ENCODE measurements around the gene PTAR1. TPM values are rescaled to one million over a fixed set of nuclear protein-coding genes. Genes with fewer than 3 reads are reported as not detected.

PTAR1 gene
- total RNA-seq, 1 experiment from 2014 or later = 61.5 TPM

DNA sequence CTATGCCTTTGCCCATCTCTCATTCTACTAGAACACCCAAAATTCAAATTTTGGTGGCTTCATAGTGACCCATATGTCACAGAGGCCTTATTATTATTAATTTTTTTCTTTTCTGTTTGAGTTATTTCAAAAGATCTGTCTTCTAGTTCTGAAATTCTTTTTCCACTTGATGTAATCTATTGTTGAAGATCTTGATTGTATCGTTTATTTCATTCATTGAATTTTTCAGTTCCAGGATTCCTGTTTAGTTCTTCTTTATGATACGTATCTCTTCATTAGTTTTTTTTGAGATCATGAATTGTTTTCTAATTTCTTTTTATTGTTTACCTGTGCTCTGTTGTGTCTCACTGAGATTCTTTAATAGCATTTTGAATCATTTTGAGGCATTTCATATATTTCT is 63.0 kb downstream of the PTAR1 start:
- no peaks in the 10 kb centered on the region for H3K36me3 ChIP-seq (ENCODE audit: insufficient read depth, low read length, poor library complexity, severe bottlenecking)
- POLR2A ChIA-PET (ENCODE audit: low non-redundant PET) = no interaction called here
- CTCF ChIA-PET = no interaction called here
- DNase-seq (ENCODE audit: low spot score) = no peak
- peaks cover 22% of the 10 kb centered on the region for H3K9me3 ChIP-seq (ENCODE audit: low read depth, low read length, poor library complexity, severe bottlenecking)
- H3K4me1 ChIP-seq (ENCODE audit: insufficient read depth, low read length, poor library complexity, severe bottlenecking) = no peaks in the 10 kb centered on the region
- no peak overlapping the region for H3K4me3 ChIP-seq (ENCODE audit: low read depth, low read length, poor library complexity, severe bottlenecking)
- BruUV-seq (replicated peaks) = no TSS peak
- intact Hi-C loops (cut with micrococcal nuclease; ENCODE audit: unreplicated experiment) = no loop called here
- no peak for TF ChIP-seq EZH2 (IDR thresholded peaks at IDR 0.05; ENCODE audit: borderline replicate concordance, low read depth, low read length, poor library complexity, severe bottlenecking)
- TF ChIP-seq, protein P1, sequence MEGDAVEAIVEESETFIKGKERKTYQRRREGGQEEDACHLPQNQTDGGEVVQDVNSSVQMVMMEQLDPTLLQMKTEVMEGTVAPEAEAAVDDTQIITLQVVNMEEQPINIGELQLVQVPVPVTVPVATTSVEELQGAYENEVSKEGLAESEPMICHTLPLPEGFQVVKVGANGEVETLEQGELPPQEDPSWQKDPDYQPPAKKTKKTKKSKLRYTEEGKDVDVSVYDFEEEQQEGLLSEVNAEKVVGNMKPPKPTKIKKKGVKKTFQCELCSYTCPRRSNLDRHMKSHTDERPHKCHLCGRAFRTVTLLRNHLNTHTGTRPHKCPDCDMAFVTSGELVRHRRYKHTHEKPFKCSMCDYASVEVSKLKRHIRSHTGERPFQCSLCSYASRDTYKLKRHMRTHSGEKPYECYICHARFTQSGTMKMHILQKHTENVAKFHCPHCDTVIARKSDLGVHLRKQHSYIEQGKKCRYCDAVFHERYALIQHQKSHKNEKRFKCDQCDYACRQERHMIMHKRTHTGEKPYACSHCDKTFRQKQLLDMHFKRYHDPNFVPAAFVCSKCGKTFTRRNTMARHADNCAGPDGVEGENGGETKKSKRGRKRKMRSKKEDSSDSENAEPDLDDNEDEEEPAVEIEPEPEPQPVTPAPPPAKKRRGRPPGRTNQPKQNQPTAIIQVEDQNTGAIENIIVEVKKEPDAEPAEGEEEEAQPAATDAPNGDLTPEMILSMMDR (conservative IDR thresholded peaks at IDR 0.05; ENCODE audit: low read depth, low read length) = no peak
- H3K27ac ChIP-seq (ENCODE audit: low read depth, low read length, poor library complexity, severe bottlenecking) = no peak overlapping the region
- H3K27me3 ChIP-seq (replicated peaks; ENCODE audit: insufficient read depth, low read depth, low read length, poor library complexity) = no peaks in the 10 kb centered on the region

DNA sequence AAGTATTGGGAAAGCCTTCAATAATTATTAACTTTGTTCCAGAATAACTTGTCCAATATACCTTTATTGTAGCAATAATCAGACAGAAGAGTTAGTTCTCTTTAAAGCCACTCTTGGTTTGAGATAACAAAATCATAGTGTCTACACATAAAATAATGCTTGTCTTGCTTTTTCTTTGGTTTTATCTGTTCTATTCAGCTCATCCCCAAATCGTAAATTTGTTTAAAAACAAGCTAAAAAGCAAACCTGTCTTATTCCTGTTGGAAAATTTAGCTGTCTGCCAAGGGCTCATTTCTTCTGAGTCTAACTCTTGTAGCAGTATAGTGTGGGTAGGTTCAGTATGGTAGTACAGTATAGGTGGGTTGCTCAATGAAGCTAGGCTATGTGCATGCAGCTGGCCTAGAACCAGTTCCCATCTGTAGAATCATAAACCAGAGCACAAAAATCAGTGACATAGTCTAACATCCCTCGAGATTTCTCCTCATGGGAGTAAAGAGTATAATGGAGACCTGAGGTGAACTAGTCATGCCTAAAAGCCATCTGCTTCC is 69.7 kb downstream of the PTAR1 start:
- no peaks in the 10 kb centered on the region for H3K4me1 ChIP-seq (ENCODE audit: insufficient read depth, low read length, poor library complexity, severe bottlenecking)
- DNase-seq (ENCODE audit: low spot score) = no peak
- CTCF ChIA-PET = no interaction called here
- no peaks in the 10 kb centered on the region for H3K9me3 ChIP-seq (ENCODE audit: low read depth, low read length, poor library complexity, severe bottlenecking)
- POLR2A ChIA-PET (ENCODE audit: low non-redundant PET) = no interaction called here
- intact Hi-C loops (cut with micrococcal nuclease; ENCODE audit: unreplicated experiment) = no loop called here
- H3K36me3 ChIP-seq (ENCODE audit: insufficient read depth, low read length, poor library complexity, severe bottlenecking) = no peaks in the 10 kb centered on the region
- H3K4me3 ChIP-seq (ENCODE audit: low read depth, low read length, poor library complexity, severe bottlenecking) = no peak overlapping the region
- no peak overlapping the region for H3K27ac ChIP-seq (ENCODE audit: low read depth, low read length, poor library complexity, severe bottlenecking)
- TF ChIP-seq EZH2 (IDR thresholded peaks at IDR 0.05; ENCODE audit: borderline replicate concordance, low read depth, low read length, poor library complexity, severe bottlenecking) = no peak
- TF ChIP-seq, protein P1 (conservative IDR thresholded peaks at IDR 0.05; ENCODE audit: low read depth, low read length) = no peak
- BruUV-seq (replicated peaks) = no TSS peak
- no peaks in the 10 kb centered on the region for H3K27me3 ChIP-seq (replicated peaks; ENCODE audit: insufficient read depth, low read depth, low read length, poor library complexity)

DNA sequence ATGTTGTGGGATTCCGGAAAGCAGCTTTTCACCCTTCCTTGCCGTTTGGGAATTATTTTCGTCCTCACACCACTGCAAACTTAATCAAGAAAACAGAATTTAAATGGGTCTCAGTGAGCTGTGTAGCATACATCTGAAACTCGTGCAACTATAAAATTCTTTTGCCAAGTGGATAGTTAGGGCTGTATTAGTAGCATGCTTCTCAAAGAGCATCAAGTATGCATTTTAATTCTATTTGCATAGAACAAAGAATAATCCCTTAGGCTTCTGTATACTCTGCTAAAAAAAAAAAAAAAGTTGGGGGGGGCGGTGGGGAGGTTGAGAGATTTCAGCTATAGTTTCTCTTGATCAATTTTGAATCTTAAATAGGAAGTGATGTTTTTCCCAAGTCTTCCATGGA is 75.9 kb downstream of the PTAR1 start:
- no peak for TF ChIP-seq EZH2 (IDR thresholded peaks at IDR 0.05; ENCODE audit: borderline replicate concordance, low read depth, low read length, poor library complexity, severe bottlenecking)
- TF ChIP-seq, protein P1 (conservative IDR thresholded peaks at IDR 0.05; ENCODE audit: low read depth, low read length) = no peak
- DNase-seq (ENCODE audit: low spot score) = no peak
- no TSS peak for BruUV-seq (replicated peaks)
- intact Hi-C loops (cut with micrococcal nuclease; ENCODE audit: unreplicated experiment) = no loop called here
- no peaks in the 10 kb centered on the region for H3K36me3 ChIP-seq (ENCODE audit: insufficient read depth, low read length, poor library complexity, severe bottlenecking)
- H3K4me1 ChIP-seq (ENCODE audit: insufficient read depth, low read length, poor library complexity, severe bottlenecking) = no peaks in the 10 kb centered on the region
- no peak overlapping the region for H3K4me3 ChIP-seq (ENCODE audit: low read depth, low read length, poor library complexity, severe bottlenecking)
- H3K27me3 ChIP-seq (replicated peaks; ENCODE audit: insufficient read depth, low read depth, low read length, poor library complexity) = no peaks in the 10 kb centered on the region
- POLR2A ChIA-PET (ENCODE audit: low non-redundant PET) = no interaction called here
- no peaks in the 10 kb centered on the region for H3K9me3 ChIP-seq (ENCODE audit: low read depth, low read length, poor library complexity, severe bottlenecking)
- CTCF ChIA-PET = no interaction called here
- no peak overlapping the region for H3K27ac ChIP-seq (ENCODE audit: low read depth, low read length, poor library complexity, severe bottlenecking)
